Prostate gland (tissue), 2 donors: ENCODE results near the gene LEPR. TPM values are rescaled to one million over a fixed set of nuclear protein-coding genes. Genes with fewer than 3 reads are reported as not detected.

Experiments used
- DNase-seq: peaks from one replicate; pipeline ENCODE4 v3.0.0-alpha.2; 2019; ENCODE audit warnings: low spot score
- H3K27ac ChIP-seq, 2 donors: fragments of 200-600 bp; sonication (generic); 2 replicates each; pipeline ENCODE4 v1.5.1; 2017 to 2019
- H3K27me3 ChIP-seq: fragments of 200-600 bp; sonication (generic); replicated peaks from 2 replicates; pipeline ENCODE4 v1.5.1; 2019; ENCODE audit not compliant: insufficient read depth
- H3K36me3 ChIP-seq, 2 donors: fragments of 200-600 bp; sonication (generic); 1 replicate in 1 of 2; 2 replicates in 1 of 2; pipeline versions ENCODE4 v1.5.1 to v1.8.1; 2017 to 2019
- H3K4me1 ChIP-seq: fragments of 200-600 bp; sonication (generic); replicated peaks from 2 replicates; pipeline ENCODE4 v1.5.1; 2019
- H3K4me3 ChIP-seq, 2 donors: fragments of 200-600 bp; sonication (generic); 2 replicates each; pipeline ENCODE4 v1.5.1; 2017 to 2019
- H3K9me3 ChIP-seq: fragments of 200-600 bp; sonication (generic); 2 replicates; pipeline ENCODE4 v1.5.1; 2017
- POLR2A ChIP-seq: fragments of 450-650 bp; IDR thresholded peaks from one replicate; pipeline ENCODE4 v1.6.1; 2016; ENCODE audit warnings: antibody characterized with exemption, mild to moderate bottlenecking
- POLR2AphosphoS5 ChIP-seq: sonication (generic); formaldehyde crosslinking; IDR thresholded peaks from one replicate; pipeline ENCODE4 v1.6.1; 2017; ENCODE audit warnings: antibody characterized with exemption
- WGBS: methylation state at CpG from one replicate; pipeline ENCODE4 v1.1.5; 2018; 5-methylcytosine and 5-hydroxymethylcytosine counted together
- intact Hi-C: fragments of 100-400 bp; cut with DNase I; formaldehyde crosslinking; loops from one replicate; pipeline ENCODE4 v1.14.2; 2022
- total RNA-seq, 2 donors: library from RNA; depleted of rRNA; stranded (reverse); fragments of >200 nt; gene quantifications; one replicate each; pipeline ENCODE4 v1.1.0, GENCODE V29; 2016
- TF ChIP-seq, protein P1 (sequence below), 4 experiments: fragments of 200-600 bp in 2 of 4; fragments of 450-650 bp in 2 of 4; sonication (generic) in 2 of 4; IDR thresholded peaks; 1 replicate in 3 of 4; 2 replicates in 1 of 4; pipeline ENCODE4 v1.5.1; 2016 to 2019; ENCODE audit warnings: antibody characterized with exemption in 4 of 4, mild to moderate bottlenecking in 2 of 4, moderate library complexity in 2 of 4

Gene LEPR
- total RNA-seq, 2 donors from 2014 or later = 5.6 to 13.9 TPM

DNA sequence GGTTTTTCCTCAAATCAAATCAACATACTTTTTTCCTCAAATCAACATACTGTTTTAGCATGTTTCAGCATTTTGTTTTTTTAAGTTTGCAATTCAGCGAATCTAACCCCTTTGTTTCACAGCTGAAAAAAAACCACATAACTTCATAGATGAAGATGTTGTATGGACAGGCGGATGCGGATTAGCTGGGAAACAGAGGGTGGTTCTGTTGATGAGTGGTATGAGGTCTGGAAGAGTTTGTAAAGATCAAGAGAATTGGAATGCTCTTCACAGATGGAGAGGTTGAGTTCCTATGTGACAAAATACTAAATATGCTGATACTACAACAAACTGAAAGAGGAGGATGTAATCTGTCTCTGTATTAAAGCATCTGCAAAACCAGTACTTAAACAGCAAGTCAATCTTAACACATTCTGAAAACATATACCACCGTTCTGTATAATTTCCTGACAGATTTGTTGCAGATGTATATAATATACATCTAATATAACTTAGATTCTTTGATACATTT, 10.6 kb upstream of the LEPR start:
- H3K27me3 ChIP-seq = no peaks in the 10 kb centered on the region
- H3K36me3 ChIP-seq = no peaks in the 10 kb centered on the region
- no peaks in the 10 kb centered on the region for H3K4me1 ChIP-seq
- H3K27ac ChIP-seq = no peak overlapping the region
- no peak overlapping the region for H3K4me3 ChIP-seq
- TF ChIP-seq, protein P1, sequence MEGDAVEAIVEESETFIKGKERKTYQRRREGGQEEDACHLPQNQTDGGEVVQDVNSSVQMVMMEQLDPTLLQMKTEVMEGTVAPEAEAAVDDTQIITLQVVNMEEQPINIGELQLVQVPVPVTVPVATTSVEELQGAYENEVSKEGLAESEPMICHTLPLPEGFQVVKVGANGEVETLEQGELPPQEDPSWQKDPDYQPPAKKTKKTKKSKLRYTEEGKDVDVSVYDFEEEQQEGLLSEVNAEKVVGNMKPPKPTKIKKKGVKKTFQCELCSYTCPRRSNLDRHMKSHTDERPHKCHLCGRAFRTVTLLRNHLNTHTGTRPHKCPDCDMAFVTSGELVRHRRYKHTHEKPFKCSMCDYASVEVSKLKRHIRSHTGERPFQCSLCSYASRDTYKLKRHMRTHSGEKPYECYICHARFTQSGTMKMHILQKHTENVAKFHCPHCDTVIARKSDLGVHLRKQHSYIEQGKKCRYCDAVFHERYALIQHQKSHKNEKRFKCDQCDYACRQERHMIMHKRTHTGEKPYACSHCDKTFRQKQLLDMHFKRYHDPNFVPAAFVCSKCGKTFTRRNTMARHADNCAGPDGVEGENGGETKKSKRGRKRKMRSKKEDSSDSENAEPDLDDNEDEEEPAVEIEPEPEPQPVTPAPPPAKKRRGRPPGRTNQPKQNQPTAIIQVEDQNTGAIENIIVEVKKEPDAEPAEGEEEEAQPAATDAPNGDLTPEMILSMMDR (IDR thresholded peaks at IDR 0.05) = no peak
- TF ChIP-seq POLR2AphosphoS5 (no peak), POLR2A (no peak)
- H3K9me3 ChIP-seq = no peaks in the 10 kb centered on the region
- 94% methylated on average over 4 of the region's 4 CpGs for WGBS
- DNase-seq = no peak
- intact Hi-C loops = no loop called here

- Histone ChIP-seq H3K9me3 (no peaks in the 10 kb centered on the region), H3K36me3 (no peaks in the 10 kb centered on the region), H3K27ac (no peak overlapping the region), H3K4me1 (no peaks in the 10 kb centered on the region), H3K27me3 (no peaks in the 10 kb centered on the region), H3K4me3 (no peak overlapping the region)
- intact Hi-C loops = no loop called here
- 90% methylated on average over 4 of the region's 4 CpGs for WGBS
- TF ChIP-seq, protein P1 (IDR thresholded peaks at IDR 0.05) = no peak
- TF ChIP-seq POLR2AphosphoS5 (no peak), POLR2A (no peak)
- no peak for DNase-seq
Observed at GRCh38 chr1:65412256-65412983, 8.0 kb upstream of the LEPR start.

DNA sequence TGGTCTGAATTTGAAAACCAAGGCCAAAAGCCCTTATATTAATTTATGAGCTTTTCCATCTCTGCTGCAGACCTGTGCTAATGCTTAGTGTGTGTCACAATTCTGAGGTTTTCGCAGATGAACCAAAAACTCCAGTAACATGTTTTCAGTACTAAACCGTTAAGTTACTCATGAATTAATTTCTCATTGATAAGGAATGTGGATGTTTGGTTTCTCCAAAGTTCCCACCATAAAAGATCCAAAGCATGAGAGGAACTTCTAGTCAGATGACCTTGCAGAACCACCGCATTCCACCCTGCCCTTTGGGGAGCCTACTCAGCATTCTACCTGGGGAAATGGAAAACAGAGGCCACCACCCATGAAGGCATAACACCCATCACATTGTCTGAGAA, 7.5 kb upstream of the LEPR start:
- H3K4me3 ChIP-seq = no peak overlapping the region
- no peak overlapping the region for H3K27ac ChIP-seq
- H3K36me3 ChIP-seq = no peaks in the 10 kb centered on the region
- H3K4me1 ChIP-seq = no peaks in the 10 kb centered on the region
- H3K27me3 ChIP-seq = no peaks in the 10 kb centered on the region
- 91% methylated on average over 3 of the region's 3 CpGs for WGBS
- no peaks in the 10 kb centered on the region for H3K9me3 ChIP-seq
- intact Hi-C loops = no loop called here
- no peak for DNase-seq
- TF ChIP-seq POLR2AphosphoS5 (no peak), POLR2A (no peak)
- TF ChIP-seq, protein P1 (IDR thresholded peaks at IDR 0.05) = no peak

- DNase-seq = no peak
- Histone ChIP-seq H3K36me3 (no peaks in the 10 kb centered on the region), H3K27me3 (no peaks in the 10 kb centered on the region), H3K4me3 (no peak overlapping the region), H3K27ac (no peak overlapping the region), H3K4me1 (no peaks in the 10 kb centered on the region), H3K9me3 (no peaks in the 10 kb centered on the region)
- TF ChIP-seq POLR2AphosphoS5 = no peak
- no peak for TF ChIP-seq POLR2A
- TF ChIP-seq, protein P1 (IDR thresholded peaks at IDR 0.05) = no peak
- intact Hi-C loops = no loop called here
- WGBS = 76% methylated on average over 4 of the region's 4 CpGs
Observed at GRCh38 chr1:65414538-65414937, 5.9 kb upstream of the LEPR start.

GRCh38 chr1:65416767-65417166, 3.7 kb upstream of the LEPR start:
- Histone ChIP-seq H3K9me3 (no peaks in the 10 kb centered on the region), H3K27me3 (no peaks in the 10 kb centered on the region), H3K27ac (no peak overlapping the region), H3K36me3 (no peaks in the 10 kb centered on the region), H3K4me1 (no peaks in the 10 kb centered on the region), H3K4me3 (no peak overlapping the region)
- DNase-seq = no peak
- intact Hi-C loops = no loop called here
- TF ChIP-seq POLR2A (no peak), POLR2AphosphoS5 (no peak)
- TF ChIP-seq, protein P1 (IDR thresholded peaks at IDR 0.05) = no peak
- WGBS = 93% methylated on average over 1 of the region's 1 CpG
